HG03280 (cell line): Measurements from ENCODE around the gene DBX2.
"Not testable (repeated sequence)": the region's sequence is repeated elsewhere in the genome, so short reads cannot be mapped to it uniquely, and the experiment has no call there.

ENCODE experiments used
- ATAC-seq: cut with Tn5 transposase; IDR thresholded peaks from one replicate; pipeline ENCODE4 v1.9.1; 2021; ENCODE audit warnings: mild to moderate bottlenecking, moderate library complexity; ENCODE audit not compliant: unreplicated experiment

The DBX2 gene

GRCh38 chr12:45050751-45051571 is at the start of gene DBX2:
TSS of gene DBX2 (minus strand) at chr12:45051099. CDS start at chr12:45050927, 172 bp downstream.
- no peak for ATAC-seq

- no peak for ATAC-seq
Measured at GRCh38 chr12:45098766-45099165, 47.9 kb upstream of the DBX2 start.

DNA sequence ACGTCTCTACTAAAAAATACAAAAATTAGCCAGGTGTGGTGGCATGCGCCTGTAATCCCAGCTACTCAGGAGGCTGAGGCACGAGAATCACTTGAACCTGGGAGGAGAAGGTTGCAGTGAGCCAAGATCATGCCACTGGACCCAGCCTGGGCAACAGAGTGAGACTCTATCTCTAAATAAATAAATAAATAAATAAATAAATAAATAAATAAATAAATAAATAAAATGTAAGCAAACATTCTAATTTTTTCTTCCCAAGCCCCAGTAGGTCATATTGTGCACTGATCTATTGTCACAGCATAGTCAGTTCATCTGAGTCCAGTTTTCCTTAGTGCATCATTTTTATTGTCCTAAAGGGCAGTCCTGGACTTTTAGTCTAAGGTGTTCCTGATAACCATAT is 44.5 kb upstream of the DBX2 start:
- ATAC-seq, result not testable (repeated sequence)

GRCh38 chr12:45093051-45093450 is 42.2 kb upstream of the DBX2 start:
- no peak for ATAC-seq

DNA sequence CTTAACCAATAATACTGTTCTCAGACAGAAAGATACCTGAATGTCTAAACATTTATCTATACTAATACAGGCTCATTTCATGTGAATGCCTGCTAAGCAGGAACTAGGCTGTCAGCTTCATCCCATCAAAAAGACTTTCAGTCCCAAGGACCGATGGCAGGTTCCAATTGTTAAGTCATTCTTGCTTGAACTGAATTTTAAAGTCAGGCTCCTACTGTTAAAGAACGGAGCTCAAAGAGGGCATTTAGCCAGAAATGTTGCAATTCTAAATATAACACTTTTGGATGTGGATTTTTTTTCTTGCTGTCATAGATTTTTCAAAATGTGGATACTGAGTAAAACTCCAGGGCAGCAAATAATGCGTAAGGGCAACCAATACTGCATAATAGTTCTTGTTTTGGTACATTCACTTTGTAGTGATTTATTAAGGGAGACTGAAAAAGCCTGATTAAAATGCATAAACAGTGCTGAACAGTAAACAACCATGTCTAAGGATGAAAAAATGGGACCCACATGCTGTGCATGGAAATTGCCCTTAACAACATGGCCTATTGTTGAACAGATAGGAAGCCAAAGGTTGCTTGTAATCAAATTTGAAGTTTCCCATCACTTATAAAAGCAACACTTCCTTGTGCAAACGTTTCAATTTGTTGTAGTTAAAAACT is 38.6 kb upstream of the DBX2 start:
- ATAC-seq, result no peak

DNA sequence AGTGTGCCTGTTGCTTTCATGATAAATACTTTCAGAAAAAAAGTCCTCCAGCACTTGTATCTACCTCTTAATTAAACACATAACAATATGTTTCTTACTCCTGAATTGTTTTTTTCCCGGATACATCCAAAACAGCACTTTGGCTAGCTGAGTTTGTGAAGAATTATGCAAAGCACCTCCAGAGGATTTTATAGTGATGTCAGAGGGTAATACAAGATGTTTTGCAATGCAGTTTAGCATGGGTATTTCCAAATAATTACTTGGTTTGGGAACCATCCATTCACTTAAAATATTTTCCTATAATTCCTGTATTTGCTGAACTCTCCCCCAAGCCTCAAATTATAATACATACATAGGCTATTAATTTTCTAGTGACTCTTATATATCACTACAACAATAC is 37.7 kb upstream of the DBX2 start:
- no peak for ATAC-seq

DNA sequence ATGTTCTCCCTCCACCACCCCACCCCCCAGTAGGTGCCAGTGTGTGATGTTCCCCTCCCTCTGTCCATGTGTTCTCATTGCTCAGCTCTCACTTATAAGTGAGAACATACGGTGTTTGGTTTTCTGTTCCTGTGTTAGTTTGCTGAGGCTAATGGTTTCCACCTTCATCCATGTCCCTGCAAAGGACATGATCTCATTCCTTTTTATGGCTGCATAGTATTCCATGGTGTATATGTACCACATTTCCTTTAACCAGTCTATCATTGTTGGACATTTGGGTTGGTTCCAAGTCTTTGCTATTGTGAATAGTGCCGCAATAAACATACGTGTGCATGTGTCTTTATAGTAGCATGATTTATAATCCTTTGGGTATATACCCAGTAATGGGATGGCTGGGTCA is 33.3 kb upstream of the DBX2 start:
- not testable (repeated sequence) for ATAC-seq

GRCh38 chr12:45077251-45077650 is 26.4 kb upstream of the DBX2 start:
- ATAC-seq, result no peak

GRCh38 chr12:45076417-45077026 is 25.6 kb upstream of the DBX2 start:
- no peak for ATAC-seq

DNA sequence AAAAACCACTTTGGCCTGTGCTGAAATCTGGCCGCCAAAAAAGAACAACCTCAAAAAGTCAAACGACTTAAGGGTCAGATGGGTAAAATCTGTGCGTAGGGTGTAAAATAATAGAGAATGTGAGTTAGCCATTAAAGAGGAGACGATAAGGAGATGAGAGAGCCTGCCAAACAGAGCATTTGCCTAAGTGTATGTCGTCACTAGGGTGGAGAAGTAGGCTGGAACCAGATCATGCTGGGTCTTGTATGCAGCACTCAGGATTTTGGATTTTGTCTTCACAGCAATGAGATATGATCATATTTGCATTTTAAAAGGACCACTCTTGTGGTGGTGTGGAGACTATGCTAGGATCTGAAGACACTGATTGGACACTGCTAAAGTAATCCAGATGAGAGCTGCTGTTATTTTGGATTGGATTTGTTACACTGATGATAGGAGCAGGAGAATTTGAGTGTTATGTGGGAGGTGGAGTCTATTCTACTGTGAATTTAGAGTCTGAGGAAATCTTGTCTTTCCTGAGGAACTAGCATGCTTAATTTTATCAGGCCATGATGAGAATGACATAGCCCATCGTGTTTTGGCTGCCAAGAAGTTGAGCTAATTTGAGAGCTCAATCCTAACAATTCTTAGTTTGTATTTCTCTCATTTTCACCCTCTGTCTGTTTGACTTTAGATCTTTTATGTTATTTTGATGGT is 24.8 kb upstream of the DBX2 start:
- no peak for ATAC-seq

- no peak for ATAC-seq
Measured at GRCh38 chr12:45065125-45065626, 14.3 kb upstream of the DBX2 start.

- no peak for ATAC-seq
Measured at GRCh38 chr12:45060976-45061375, 10.1 kb upstream of the DBX2 start.

DNA sequence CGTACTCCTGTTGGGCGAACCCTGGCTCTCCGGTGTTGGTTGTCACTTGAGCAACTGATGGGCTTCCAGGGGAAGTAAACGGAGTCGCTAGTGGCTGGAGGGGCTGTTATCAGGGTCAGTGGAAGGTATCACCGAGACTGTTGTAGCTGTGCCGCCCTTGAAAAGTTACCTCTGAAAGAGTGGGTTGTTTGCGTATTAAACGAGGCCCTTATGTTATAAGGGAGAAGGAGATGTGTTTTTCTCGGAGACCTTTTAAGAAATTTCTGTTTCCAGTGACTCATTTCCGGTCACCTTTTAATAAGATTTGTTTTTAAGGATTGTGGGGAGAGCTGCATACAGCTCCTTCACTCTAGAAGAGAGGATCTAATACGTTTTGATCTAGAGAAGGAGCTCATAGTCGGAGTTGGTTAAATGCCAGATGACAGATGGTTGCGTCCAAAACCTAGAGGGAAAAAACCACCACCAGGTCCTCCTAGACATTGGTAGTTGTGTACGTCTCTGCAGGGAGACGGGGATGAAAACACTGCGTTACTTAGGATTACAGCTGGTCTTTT is 750 bp upstream of the DBX2 start:
- ATAC-seq, result no peak

DNA sequence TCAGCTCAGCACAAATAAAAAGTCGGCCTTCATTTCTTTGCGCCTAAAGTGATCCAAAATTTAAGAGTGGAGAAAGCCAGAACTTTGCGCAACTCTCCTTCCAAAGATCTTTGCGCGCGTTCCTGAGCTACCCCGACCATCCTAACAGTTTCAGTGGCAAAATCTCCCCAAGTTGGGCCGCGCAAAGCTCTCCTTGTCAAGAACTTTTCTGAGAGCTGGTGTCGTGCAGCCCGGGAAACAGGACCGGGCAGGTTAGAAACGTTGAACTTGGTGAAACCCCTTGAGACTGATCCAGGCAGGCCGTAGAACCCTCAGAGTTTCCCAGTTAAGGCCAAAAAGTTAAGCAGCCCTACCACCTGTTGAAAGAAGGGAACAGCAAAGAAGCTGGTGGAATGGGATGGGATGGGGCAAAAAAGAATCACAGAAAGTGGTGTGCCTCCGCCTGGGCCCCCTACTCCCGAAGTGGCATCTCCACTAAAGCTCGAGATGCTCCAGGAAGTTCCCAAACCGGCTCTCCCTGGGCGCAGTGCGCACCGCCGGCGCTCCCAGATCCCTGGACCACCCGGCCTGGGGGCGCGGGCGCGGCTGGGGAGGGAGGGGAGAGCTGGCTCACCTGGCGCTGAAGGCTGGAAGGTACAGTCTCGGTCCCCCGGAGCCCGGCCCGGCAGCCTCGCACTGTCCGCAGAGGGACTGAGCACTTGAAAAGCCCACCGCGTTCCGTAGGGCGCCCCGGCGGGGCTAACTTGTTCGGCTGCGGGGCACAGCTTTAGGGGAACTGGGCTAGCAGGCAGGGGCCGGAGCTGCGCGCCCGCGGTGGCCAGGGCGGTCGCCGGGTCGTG is 768 bp downstream of the DBX2 start:
- ATAC-seq, result no peak

GRCh38 chr12:45042599-45042998 is 8.3 kb downstream of the DBX2 start:
- ATAC-seq, result no peak

DNA sequence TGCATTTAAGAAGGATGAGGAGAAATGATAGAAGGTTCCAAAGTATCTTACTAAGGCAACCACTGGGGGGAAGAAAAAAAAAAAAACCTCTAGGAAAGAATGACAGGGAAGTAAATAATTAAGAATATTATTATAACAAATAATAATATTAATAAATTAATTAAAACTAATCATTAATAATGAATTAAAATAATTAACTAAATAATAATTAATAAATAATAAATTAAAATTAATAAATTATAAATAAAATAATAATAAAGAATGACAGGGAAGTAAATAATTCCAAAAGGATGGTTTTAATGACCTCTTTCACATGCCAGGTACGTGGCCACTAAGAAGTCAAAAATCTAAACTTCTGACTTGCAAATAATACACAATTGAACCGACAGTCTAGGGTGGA is 9.9 kb downstream of the DBX2 start:
- ATAC-seq, result no peak

GRCh38 chr12:45039757-45040156 is 11.1 kb downstream of the DBX2 start:
- no peak for ATAC-seq

GRCh38 chr12:45034861-45035265 is 16.0 kb downstream of the DBX2 start:
- ATAC-seq, result no peak

- no peak for ATAC-seq
Measured at GRCh38 chr12:45017916-45018315, 33.0 kb downstream of the DBX2 start.

GRCh38 chr12:45014396-45014795 is 36.5 kb downstream of the DBX2 start:
- no peak for ATAC-seq
